Transverse colon (tissue), 3 donors: ENCODE measurements around the gene SMAD1.

ENCODE experiments used
- EP300 ChIP-seq: sonication (generic); formaldehyde crosslinking; IDR thresholded peaks from one replicate; pipeline ENCODE4 v1.6.1; 2017; ENCODE audit warnings: antibody characterized with exemption, low read depth
- POLR2AphosphoS5 ChIP-seq, 3 donors: sonication (generic); formaldehyde crosslinking; IDR thresholded peaks; one replicate each; pipeline ENCODE4 v1.6.1; 2016; ENCODE audit warnings: antibody characterized with exemption in 3 of 3

GRCh38 chr4:145539671-145540070 is 58.0 kb downstream of the SMAD1 start:
- TF ChIP-seq EP300 (no peak), POLR2AphosphoS5 (IDR thresholded peaks at IDR 0.05) (no peak)
